HepG2 (cell line): ENCODE measurements around the gene ECHS1. TPM values are rescaled to one million over a fixed set of nuclear protein-coding genes. Genes with fewer than 3 reads are reported as not detected.
A peak's percentile ranks its signal among the peaks of the same experiment; 100 is the strongest.

Experiments
- CEBPZ ChIP-seq: IDR thresholded peaks from 2 replicates; pipeline ENCODE4 v1.6.1; 2012; ENCODE audit warnings: low read length, improper control_type of control experiment
- HNRNPK ChIP-seq: fragments of 200-400 bp; formaldehyde crosslinking; IDR thresholded peaks from 2 replicates; pipeline ENCODE4 v1.6.1; 2018; ENCODE audit warnings: low read length, low read depth, moderate library complexity, mild to moderate bottlenecking; ENCODE audit not compliant: poor library complexity, severe bottlenecking
- MXD3 ChIP-seq: IDR thresholded peaks from 2 replicates; pipeline ENCODE4 v1.6.1; 2016; ENCODE audit warnings: mild to moderate bottlenecking, missing biosample characterization, missing genetic modification reagents
- PAXIP1 ChIP-seq: sonication (generic); formaldehyde crosslinking; conservative IDR thresholded peaks from 2 replicates; pipeline ENCODE4 v1.4.0; 2020; ENCODE audit warnings: mild to moderate bottlenecking, missing genetic modification reagents, moderate library complexity
- RARA ChIP-seq: IDR thresholded peaks from 2 replicates; pipeline ENCODE4 v1.6.1; 2016; ENCODE audit warnings: missing genetic modification reagents, missing compliant biosample characterization
- SP5 ChIP-seq: IDR thresholded peaks from 2 replicates; pipeline ENCODE4 v1.6.1; 2016; ENCODE audit warnings: low read depth, borderline replicate concordance
- TAF15 ChIP-seq: fragments of 200-400 bp; formaldehyde crosslinking; IDR thresholded peaks from one replicate; pipeline ENCODE4 v1.6.1; 2018; ENCODE audit warnings: mild to moderate bottlenecking, low read depth, low read length; ENCODE audit not compliant: poor library complexity, severe bottlenecking
- TEAD2 ChIP-seq: sonication (generic); formaldehyde crosslinking; IDR thresholded peaks from 2 replicates; pipeline ENCODE4 v1.9.0; 2021; ENCODE audit warnings: missing genetic modification reagents
- ZBTB10 ChIP-seq: sonication (generic); formaldehyde crosslinking; IDR thresholded peaks from 2 replicates; pipeline ENCODE4 v1.4.0; 2020; ENCODE audit warnings: missing genetic modification reagents, borderline replicate concordance
- ZBTB20 ChIP-seq: sonication (generic); formaldehyde crosslinking; IDR thresholded peaks from 2 replicates; pipeline ENCODE4 v1.8.1; 2023; ENCODE audit warnings: missing genetic modification reagents, low read depth, mild to moderate bottlenecking, borderline replicate concordance
- ZBTB38 ChIP-seq: sonication (generic); formaldehyde crosslinking; IDR thresholded peaks from 2 replicates; pipeline ENCODE4 v1.5.1; 2020; ENCODE audit warnings: mild to moderate bottlenecking, missing genetic modification reagents
- ZNF121 ChIP-seq: sonication (generic); formaldehyde crosslinking; IDR thresholded peaks from 2 replicates; pipeline ENCODE4 v1.5.0; 2020; ENCODE audit warnings: mild to moderate bottlenecking, missing genetic modification reagents
- ZNF143 ChIP-seq: sonication (generic); formaldehyde crosslinking; IDR thresholded peaks from 2 replicates; pipeline ENCODE4 v1.4.0; 2020; ENCODE audit warnings: missing genetic modification reagents
- ZNF205 ChIP-seq: IDR thresholded peaks from 2 replicates; pipeline ENCODE4 v1.6.1; 2018; ENCODE audit warnings: missing biosample characterization, missing genetic modification reagents
- ZNF670 ChIP-seq: sonication (generic); formaldehyde crosslinking; IDR thresholded peaks from 2 replicates; pipeline ENCODE4 v1.8.0; 2022; ENCODE audit warnings: mild to moderate bottlenecking, missing genetic modification reagents, borderline replicate concordance
- ZNF740 ChIP-seq: sonication (generic); formaldehyde crosslinking; IDR thresholded peaks from 2 replicates; pipeline ENCODE4 v1.4.0; 2020; ENCODE audit warnings: missing genetic modification reagents
- ZNF790 ChIP-seq: sonication (generic); formaldehyde crosslinking; IDR thresholded peaks from 2 replicates; pipeline ENCODE4 v1.8.0; 2022; ENCODE audit warnings: missing genetic modification reagents, mild to moderate bottlenecking, borderline replicate concordance
- polyA plus RNA-seq, 8 experiments: library from polyadenylated mRNA; depleted of rRNA in 3 of 8; stranded (reverse) in 7 of 8; unstranded in 1 of 8; fragments of >200 nt; fragmentation: Illumina TruSeq in 4 of 8; extraction: Trizol in 4 of 8; gene quantifications; 2 replicates each; pipeline versions ENCODE4 v1.2.1 to v1.2.3, GENCODE V29; 2011 to 2016; ENCODE audit warnings: low read depth in 4 of 8, missing spikeins in 1 of 8, mixed read lengths in 1 of 8; ENCODE audit not compliant: insufficient read depth in 1 of 8
- total RNA-seq, 5 experiments: library from RNA; depleted of rRNA; stranded (reverse); fragments of >200 nt; fragmentation: Illumina TruSeq; extraction: Trizol; gene quantifications; 2 replicates each; pipeline ENCODE4 v1.2.3, GENCODE V29; 2016; ENCODE audit warnings: low read depth in 1 of 5

ECHS1 gene
- total and polyA plus RNA-seq, 2 of the 13 experiments (the other 11 are each of a cell fraction or from before 2014, with no cell fraction given) = 32.7 to 195 TPM

GRCh38 chr10:133373174-133374090 lies at the start of gene ECHS1 (continued):
- TF ChIP-seq ZNF740 (CRISPR knock-in tag) (peak; percentile 69), ZBTB10 (CRISPR knock-in tag) (0 out of 2 replicates have a peak, but pooled peaks have one; percentile 38), TEAD2 (CRISPR knock-in tag) (no peak), ZNF670 (no peak), ZBTB38 (CRISPR knock-in tag) (peak; percentile 45), CEBPZ (no peak), SP5 (CRISPR knock-in tag) (peak; percentile 62; the same call in 1 of the 2 replicates), ZBTB20 (CRISPR knock-in tag) (no peak), HNRNPK (peak; percentile 94), ZNF143 (no peak), PAXIP1 (CRISPR knock-in tag) (no peak), TAF15 (no peak), ZNF205 (no peak), RARA (CRISPR knock-in tag) (no peak), ZNF121 (CRISPR knock-in tag) (0 out of 2 replicates have a peak, but pooled peaks have one; percentile 26), MXD3 (no peak; the same call in 1 of the 2 replicates), ZNF790 (CRISPR knock-in tag) (no peak; the same call in 1 of the 2 replicates)
